ENCODE data around the gene C1orf50. TPM values are rescaled to one million over a fixed set of nuclear protein-coding genes. Genes with fewer than 3 reads are reported as not detected.

Gene C1orf50
- total RNA-seq, 1 experiment from 2014 or later, result 7.7 TPM

DNA sequence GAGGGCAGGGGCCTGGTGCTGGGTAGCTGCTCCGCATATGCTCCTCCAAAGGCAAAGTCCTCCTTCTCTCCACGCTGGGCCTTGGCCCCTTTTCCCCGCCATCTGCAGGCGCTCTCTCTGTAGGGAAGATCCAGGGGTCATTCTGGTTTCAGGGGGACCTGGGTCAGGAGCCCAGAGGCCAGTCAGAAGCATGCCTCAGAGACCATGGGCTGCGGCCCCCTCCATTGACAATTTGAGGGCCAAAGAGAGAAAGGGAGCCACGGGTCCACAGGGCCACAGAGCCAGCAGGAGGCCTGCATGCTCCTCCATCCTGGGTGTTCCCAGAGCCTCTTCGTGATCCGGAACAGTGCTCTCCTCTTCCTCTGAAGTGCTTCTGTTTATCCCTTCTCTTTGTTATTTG is 24.9 kb upstream of the C1orf50 start:
- Histone ChIP-seq H3K9me3 (ENCODE audit: control insufficient read depth, low read depth, low read length) (no peaks in the 10 kb centered on the region), H2AK5ac (ENCODE audit: insufficient read length, low read length) (no peak overlapping the region), H2BK5ac (ENCODE audit: insufficient read length, low read length) (no peak overlapping the region), H3K79me1 (ENCODE audit: insufficient read depth, low read depth, low read length, poor library complexity, severe bottlenecking) (no peaks in the 10 kb centered on the region), H3K4me1 (ENCODE audit: insufficient read depth, low read length) (no peaks in the 10 kb centered on the region; the same call in 1 of the 2 replicates), H2BK120ac (ENCODE audit: low read depth, low read length, poor library complexity, severe bottlenecking) (no peak overlapping the region), H3K9ac (ENCODE audit: extremely low read depth, insufficient read length, low read length) (no peak overlapping the region), H4K5ac (ENCODE audit: insufficient read length, low read depth, low read length) (no peak overlapping the region), H3K14ac (ENCODE audit: insufficient read depth, low read length) (no peak overlapping the region), H2AFZ (ENCODE audit: low read length) (no peak overlapping the region), H3K56ac (ENCODE audit: insufficient read length, low read depth, low read length) (no peak overlapping the region), H3K23ac (ENCODE audit: insufficient read length, low read depth, low read length) (no peak overlapping the region), H3K18ac (ENCODE audit: insufficient read length, low read depth, low read length) (no peak overlapping the region), H4K8ac (replicated peaks; ENCODE audit: insufficient read length, low read depth, low read length) (no peak overlapping the region), H2BK12ac (ENCODE audit: insufficient read length, low read depth, low read length) (no peak overlapping the region), H3K4ac (ENCODE audit: low read depth, low read length) (no peak overlapping the region), H3T11ph (ENCODE audit: low read length) (no peak overlapping the region), H3K23me2 (ENCODE audit: insufficient read length, low read depth, low read length, poor library complexity, severe bottlenecking) (no peaks in the 10 kb centered on the region), H2BK20ac (ENCODE audit: low read depth, low read length, poor library complexity, severe bottlenecking) (no peak overlapping the region), H2BK15ac (ENCODE audit: low read depth, low read length) (no peak overlapping the region), H4K91ac (ENCODE audit: insufficient read length, low read depth, low read length) (no peak overlapping the region), H4K20me1 (ENCODE audit: control insufficient read depth, insufficient read depth, insufficient read length) (no peaks in the 10 kb centered on the region), H3K27me3 (ENCODE audit: insufficient read depth, low read length) (no peaks in the 10 kb centered on the region), H3K27ac (ENCODE audit: insufficient read length, low read depth, low read length) (no peak overlapping the region), H3K79me2 (ENCODE audit: insufficient read depth, low read length) (no peaks in the 10 kb centered on the region), H3K4me2 (ENCODE audit: insufficient read depth, insufficient read length, low read length) (no peak overlapping the region)
- Mint-ChIP-seq H3K4me1 (peaks cover 43 to 51% of the 10 kb centered on the region in 2 experiments), H3K36me3 (ENCODE audit: insufficient read depth in 1 of 3, low read depth in 3 of 3) (peaks cover 3 to 16% (median 15%) of the 10 kb centered on the region in 3 experiments; a peak in 5 of 7 replicates), H3K27me3 (ENCODE audit: low read depth) (no peaks in the 10 kb centered on the region; the same call in none of the 2 replicates), H3K27ac (0 out of 7 replicates have a peak overlapping the region, but pooled peaks of 1 of the 3 experiments have one; percentile 35), H3K4me3 (no peak overlapping the region; a peak in 1 of 5 replicates), H3K9me3 (no peaks in the 10 kb centered on the region)
- no peak for DNase-seq
- TF ChIP-seq, protein P1, sequence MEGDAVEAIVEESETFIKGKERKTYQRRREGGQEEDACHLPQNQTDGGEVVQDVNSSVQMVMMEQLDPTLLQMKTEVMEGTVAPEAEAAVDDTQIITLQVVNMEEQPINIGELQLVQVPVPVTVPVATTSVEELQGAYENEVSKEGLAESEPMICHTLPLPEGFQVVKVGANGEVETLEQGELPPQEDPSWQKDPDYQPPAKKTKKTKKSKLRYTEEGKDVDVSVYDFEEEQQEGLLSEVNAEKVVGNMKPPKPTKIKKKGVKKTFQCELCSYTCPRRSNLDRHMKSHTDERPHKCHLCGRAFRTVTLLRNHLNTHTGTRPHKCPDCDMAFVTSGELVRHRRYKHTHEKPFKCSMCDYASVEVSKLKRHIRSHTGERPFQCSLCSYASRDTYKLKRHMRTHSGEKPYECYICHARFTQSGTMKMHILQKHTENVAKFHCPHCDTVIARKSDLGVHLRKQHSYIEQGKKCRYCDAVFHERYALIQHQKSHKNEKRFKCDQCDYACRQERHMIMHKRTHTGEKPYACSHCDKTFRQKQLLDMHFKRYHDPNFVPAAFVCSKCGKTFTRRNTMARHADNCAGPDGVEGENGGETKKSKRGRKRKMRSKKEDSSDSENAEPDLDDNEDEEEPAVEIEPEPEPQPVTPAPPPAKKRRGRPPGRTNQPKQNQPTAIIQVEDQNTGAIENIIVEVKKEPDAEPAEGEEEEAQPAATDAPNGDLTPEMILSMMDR (conservative IDR thresholded peaks at IDR 0.05), result no peak
- WGBS (ENCODE audit: extremely low coverage, insufficient read length, low lambda C conversion rate), result no CpG with 5 or more reads among the region's 8 CpGs
